ENCODE data around the gene METTL24. TPM values are rescaled to one million over a fixed set of nuclear protein-coding genes. Genes with fewer than 3 reads are reported as not detected.

Gene METTL24
- total RNA-seq, 1 experiment from 2014 or later: not detected

GRCh38 chr6:110255211-110255750, 102.9 kb downstream of the METTL24 start:
- Histone ChIP-seq H3K9me2 (ENCODE audit: insufficient read depth) (no peaks in the 10 kb centered on the region), H3K4me1 (replicated peaks; ENCODE audit: insufficient read depth) (no peaks in the 10 kb centered on the region), H3K4me3 (no peak overlapping the region), H3F3A (ENCODE audit: insufficient read depth, low read depth) (no peaks in the 10 kb centered on the region), H3K36me3 (ENCODE audit: low read depth) (no peaks in the 10 kb centered on the region), H3K27me3 (ENCODE audit: insufficient read depth, low read depth) (peaks cover 5% of the 10 kb centered on the region; the same call in 1 of the 2 replicates), H2AFZ (no peak overlapping the region), H3K9me3 (ENCODE audit: insufficient read depth, low read depth) (no peaks in the 10 kb centered on the region), H3K79me2 (ENCODE audit: low read depth) (no peaks in the 10 kb centered on the region), H3K27ac (no peak overlapping the region), H3K4me2 (no peak overlapping the region), H4K20me1 (ENCODE audit: insufficient read depth) (no peaks in the 10 kb centered on the region)
- TF ChIP-seq CTCF (conservative IDR thresholded peaks at IDR 0.05): no peak
- TF ChIP-seq EZH2 (IDR thresholded peaks at IDR 0.05; ENCODE audit: low read depth): no peak
- no TSS peak for BruUV-seq (replicated peaks)
- CTCF ChIA-PET: no interaction called here
- POLR2A ChIA-PET (ENCODE audit: unreplicated experiment): no interaction called here
- peak in 1 of 2 experiments; percentile 16 for DNase-seq
- intact Hi-C loops (cut with micrococcal nuclease; ENCODE audit: unreplicated experiment): no loop called here

- H3K27me3 ChIP-seq (ENCODE audit: insufficient read depth, low read depth): no peaks in the 10 kb centered on the region
- no peaks in the 10 kb centered on the region for H3K36me3 ChIP-seq (ENCODE audit: low read depth)
- no peaks in the 10 kb centered on the region for H3K4me1 ChIP-seq (replicated peaks; ENCODE audit: insufficient read depth)
- no peak overlapping the region for H3K27ac ChIP-seq
- H2AFZ ChIP-seq: no peak overlapping the region
- no peak overlapping the region for H3K4me2 ChIP-seq
- no peaks in the 10 kb centered on the region for H3K9me2 ChIP-seq (ENCODE audit: insufficient read depth)
- no peaks in the 10 kb centered on the region for H3F3A ChIP-seq (ENCODE audit: insufficient read depth, low read depth)
- no peaks in the 10 kb centered on the region for H3K9me3 ChIP-seq (ENCODE audit: insufficient read depth, low read depth)
- intact Hi-C loops (cut with micrococcal nuclease; ENCODE audit: unreplicated experiment): no loop called here
- DNase-seq: no peak
- no peak overlapping the region for H3K4me3 ChIP-seq
- TF ChIP-seq EZH2 (IDR thresholded peaks at IDR 0.05; ENCODE audit: low read depth): no peak
- no peak for TF ChIP-seq CTCF (conservative IDR thresholded peaks at IDR 0.05)
- BruUV-seq (replicated peaks): no TSS peak
- no peaks in the 10 kb centered on the region for H3K79me2 ChIP-seq (ENCODE audit: low read depth)
- ChIA-PET CTCF (no interaction called here), POLR2A (ENCODE audit: unreplicated experiment) (no interaction called here)
- no peaks in the 10 kb centered on the region for H4K20me1 ChIP-seq (ENCODE audit: insufficient read depth)
These were observed 107.3 kb downstream of the METTL24 start for GRCh38 chr6:110250838-110251237.

- H4K20me1 ChIP-seq (ENCODE audit: insufficient read depth): no peaks in the 10 kb centered on the region
- ChIA-PET CTCF (no interaction called here), POLR2A (ENCODE audit: unreplicated experiment) (no interaction called here)
- H3K4me1 ChIP-seq (replicated peaks; ENCODE audit: insufficient read depth): no peaks in the 10 kb centered on the region
- H3F3A ChIP-seq (ENCODE audit: insufficient read depth, low read depth): no peaks in the 10 kb centered on the region
- H2AFZ ChIP-seq: no peak overlapping the region
- H3K4me3 ChIP-seq: no peak overlapping the region
- no peaks in the 10 kb centered on the region for H3K79me2 ChIP-seq (ENCODE audit: low read depth)
- H3K36me3 ChIP-seq (ENCODE audit: low read depth): no peaks in the 10 kb centered on the region
- H3K27me3 ChIP-seq (ENCODE audit: insufficient read depth, low read depth): no peaks in the 10 kb centered on the region
- no peak overlapping the region for H3K27ac ChIP-seq
- H3K9me2 ChIP-seq (ENCODE audit: insufficient read depth): no peaks in the 10 kb centered on the region
- no peak for DNase-seq
- H3K4me2 ChIP-seq: no peak overlapping the region
- H3K9me3 ChIP-seq (ENCODE audit: insufficient read depth, low read depth): no peaks in the 10 kb centered on the region
- TF ChIP-seq CTCF (conservative IDR thresholded peaks at IDR 0.05): no peak
- no peak for TF ChIP-seq EZH2 (IDR thresholded peaks at IDR 0.05; ENCODE audit: low read depth)
- intact Hi-C loops (cut with micrococcal nuclease; ENCODE audit: unreplicated experiment): no loop called here
- no TSS peak for BruUV-seq (replicated peaks)
These were observed 108.1 kb downstream of the METTL24 start for GRCh38 chr6:110250058-110250457.

Measured in PC-9 (cell line).